GM23338 (cell line): ENCODE data around the gene SPAG16. TPM values are rescaled to one million over a fixed set of nuclear protein-coding genes. Genes with fewer than 3 reads are reported as not detected.
A peak's percentile ranks its signal among the peaks of the same experiment; 100 is the strongest.

Experiments
- ATAC-seq: fragments of 200-7000 bp; cut with Tn5 transposase; 3 replicates; pipeline ENCODE4 v1.9.1; 2020
- DNase-seq: peaks from one replicate; pipeline ENCODE4 v3.0.0-alpha.2; 2015; ENCODE audit warnings: low spot score
- H2AFZ ChIP-seq: fragments of 200-600 bp; sonication (generic); 2 replicates; pipeline ENCODE4 v1.8.0; 2016; ENCODE audit warnings: antibody characterized with exemption, mild to moderate bottlenecking, moderate library complexity
- H3F3A ChIP-seq: fragments of 200-600 bp; sonication (generic); replicated peaks from 2 replicates; pipeline ENCODE4 v1.8.0; 2017; ENCODE audit warnings: antibody characterized with exemption, mixed run types, low read depth
- H3K27ac ChIP-seq: fragments of 200-600 bp; sonication (generic); 2 replicates; pipeline ENCODE4 v1.6.1; 2016; ENCODE audit warnings: low read depth
- H3K27me3 ChIP-seq: fragments of 200-600 bp; sonication (generic); 2 replicates; pipeline ENCODE4 v1.8.0; 2016; ENCODE audit warnings: mild to moderate bottlenecking, mixed run types, moderate library complexity; ENCODE audit not compliant: insufficient read depth
- H3K36me3 ChIP-seq: fragments of 200-600 bp; sonication (generic); 2 replicates; pipeline ENCODE4 v1.8.0; 2016; ENCODE audit warnings: mild to moderate bottlenecking; ENCODE audit not compliant: insufficient read depth
- H3K4me1 ChIP-seq: fragments of 200-600 bp; sonication (generic); 2 replicates; pipeline ENCODE4 v1.8.0; 2016; ENCODE audit warnings: mild to moderate bottlenecking, moderate library complexity; ENCODE audit not compliant: insufficient read depth
- H3K4me2 ChIP-seq: fragments of 200-600 bp; sonication (generic); 2 replicates; pipeline ENCODE4 v1.7.1; 2017; ENCODE audit warnings: mixed run types
- H3K4me3 ChIP-seq: fragments of 200-600 bp; sonication (generic); 2 replicates; pipeline ENCODE4 v1.6.1; 2016; ENCODE audit warnings: mixed run types
- H3K79me2 ChIP-seq: fragments of 200-600 bp; sonication (generic); replicated peaks from 2 replicates; pipeline ENCODE4 v1.8.0; 2017; ENCODE audit warnings: mild to moderate bottlenecking; ENCODE audit not compliant: insufficient read depth
- H3K9me2 ChIP-seq: fragments of 200-600 bp; sonication (generic); 2 replicates; pipeline ENCODE4 v1.8.0; 2017; ENCODE audit not compliant: insufficient read depth
- H4K20me1 ChIP-seq: fragments of 200-600 bp; sonication (generic); replicated peaks from 2 replicates; pipeline ENCODE4 v1.8.0; 2017; ENCODE audit warnings: mild to moderate bottlenecking; ENCODE audit not compliant: insufficient read depth
- H3K27ac Mint-ChIP-seq: 2 replicates; pipeline ENCODE4 v1.8.0; 2020; ENCODE audit warnings: inconsistent platforms, mild to moderate bottlenecking, moderate library complexity, mixed read lengths
- H3K27me3 Mint-ChIP-seq: 3 replicates; pipeline ENCODE4 v1.8.0; 2022; ENCODE audit warnings: low read depth, mild to moderate bottlenecking, moderate library complexity, mixed read lengths, inconsistent platforms; ENCODE audit not compliant: insufficient read depth, poor library complexity
- H3K36me3 Mint-ChIP-seq: 3 replicates; pipeline ENCODE4 v1.8.0; 2021; ENCODE audit warnings: low read depth, mild to moderate bottlenecking, inconsistent platforms, moderate library complexity, mixed read lengths
- H3K4me1 Mint-ChIP-seq: 3 replicates; pipeline ENCODE4 v1.8.0; 2020; ENCODE audit warnings: mild to moderate bottlenecking, inconsistent platforms, mixed read lengths
- H3K4me3 Mint-ChIP-seq: 3 replicates; pipeline ENCODE4 v1.8.0; 2021; ENCODE audit warnings: moderate library complexity, mild to moderate bottlenecking, inconsistent platforms, mixed read lengths
- H3K9me3 Mint-ChIP-seq: 3 replicates; pipeline ENCODE4 v1.8.0; 2020; ENCODE audit warnings: moderate library complexity, mild to moderate bottlenecking, inconsistent platforms, mixed read lengths
- CREB1 ChIP-seq: fragments of 250-450 bp; sonication (Bioruptor Pico); IDR thresholded peaks from 2 replicates; pipeline ENCODE4 v1.5.0; 2020; ENCODE audit warnings: low read depth, mild to moderate bottlenecking, moderate library complexity
- CTCF ChIP-seq, 2 experiments: fragments of 200-600 bp in 1 of 2; sonication (generic) in 1 of 2; conservative IDR thresholded peaks; 2 replicates each; pipeline versions ENCODE4 v1.5.1 to v1.6.1; 2016 to 2017; ENCODE audit warnings: antibody characterized with exemption in 2 of 2, low read depth in 2 of 2, mild to moderate bottlenecking in 2 of 2, moderate library complexity in 1 of 2
- ETS1 ChIP-seq: IDR thresholded peaks from 2 replicates; pipeline ENCODE4 v1.6.1; 2016; ENCODE audit warnings: antibody characterized with exemption
- EZH2 ChIP-seq: fragments of 200-600 bp; sonication (generic); IDR thresholded peaks from one replicate; pipeline ENCODE4 v1.8.0; 2017; ENCODE audit warnings: antibody characterized with exemption, mild to moderate bottlenecking, low read depth; ENCODE audit not compliant: unreplicated experiment
- EZH2phosphoT487 ChIP-seq: fragments of 200-600 bp; sonication (generic); IDR thresholded peaks from one replicate; pipeline ENCODE4 v1.8.1; 2018; ENCODE audit warnings: antibody characterized with exemption; ENCODE audit not compliant: unreplicated experiment
- JUNB ChIP-seq: IDR thresholded peaks from one replicate; pipeline ENCODE4 v1.6.1; 2016; ENCODE audit warnings: antibody characterized with exemption; ENCODE audit not compliant: unreplicated experiment
- NANOG ChIP-seq: IDR thresholded peaks from 2 replicates; pipeline ENCODE4 v1.6.1; 2016; ENCODE audit warnings: antibody characterized with exemption, borderline replicate concordance
- POLR2AphosphoS5 ChIP-seq: IDR thresholded peaks from 2 replicates; pipeline ENCODE4 v1.6.1; 2016; ENCODE audit warnings: antibody characterized with exemption, low read depth
- REST ChIP-seq: IDR thresholded peaks from one replicate; pipeline ENCODE4 v1.6.1; 2018; ENCODE audit warnings: antibody characterized with exemption; ENCODE audit not compliant: unreplicated experiment
- STAT1 ChIP-seq: IDR thresholded peaks from one replicate; pipeline ENCODE4 v1.6.1; 2016; ENCODE audit warnings: antibody characterized with exemption; ENCODE audit not compliant: unreplicated experiment
- ZNF114 ChIP-seq: fragments of 250-450 bp; sonication (Bioruptor Pico); IDR thresholded peaks from 2 replicates; pipeline ENCODE4 v1.5.0; 2020; ENCODE audit warnings: mild to moderate bottlenecking, moderate library complexity
- ZNF331 ChIP-seq: fragments of 250-450 bp; sonication (Bioruptor Pico); IDR thresholded peaks from 2 replicates; pipeline ENCODE4 v1.5.0; 2020; ENCODE audit warnings: low read depth, mild to moderate bottlenecking, moderate library complexity
- ZNF462 ChIP-seq: fragments of 250-450 bp; sonication (Bioruptor Pico); IDR thresholded peaks from 2 replicates; pipeline ENCODE4 v1.5.0; 2020; ENCODE audit warnings: mild to moderate bottlenecking, moderate library complexity
- polyA plus RNA-seq: library from polyadenylated mRNA; unstranded; fragments of >200 nt; fragmentation: Nextera tagmentation; extraction: Ambion mirVana; gene quantifications from 2 replicates; pipeline ENCODE4 v1.2.1, GENCODE V29; 2016
- total RNA-seq: library from RNA; depleted of rRNA; stranded (reverse); fragments of >200 nt; shearing (Covaris generic); gene quantifications from 2 replicates; pipeline ENCODE4 v1.2.3, GENCODE V29; 2014

Gene SPAG16
- total and polyA plus RNA-seq, 2 experiments from 2014 or later: 19.7 to 47.8 TPM

GRCh38 chr2:213316001-213316735 lies 31.9 kb downstream of the SPAG16 start:
- H3K27ac Mint-ChIP-seq: peak overlapping the region; percentile 18
- no peak overlapping the region for H3K4me3 Mint-ChIP-seq
- Histone ChIP-seq H3F3A (no peaks in the 10 kb centered on the region), H3K4me1 (no peaks in the 10 kb centered on the region), H2AFZ (no peak overlapping the region), H3K4me3 (no peak overlapping the region), H3K79me2 (no peaks in the 10 kb centered on the region), H3K36me3 (no peaks in the 10 kb centered on the region), H3K4me2 (no peak overlapping the region), H3K27me3 (no peaks in the 10 kb centered on the region), H4K20me1 (no peaks in the 10 kb centered on the region), H3K27ac (no peak overlapping the region), H3K9me2 (no peaks in the 10 kb centered on the region)
- H3K36me3 Mint-ChIP-seq: peaks cover 12% of the 10 kb centered on the region; the same call in 2 of the 3 replicates
- H3K9me3 Mint-ChIP-seq: no peaks in the 10 kb centered on the region
- H3K4me1 Mint-ChIP-seq: no peaks in the 10 kb centered on the region; the same call in 2 of the 3 replicates
- H3K27me3 Mint-ChIP-seq: no peaks in the 10 kb centered on the region
- no peak for ATAC-seq
- DNase-seq: no peak
- TF ChIP-seq ZNF331 (CRISPR knock-in tag) (no peak), STAT1 (no peak), NANOG (no peak), CTCF (conservative IDR thresholded peaks at IDR 0.05; ENCODE audit: low read depth in 2 of 2) (no peak), ZNF462 (CRISPR knock-in tag) (no peak), REST (no peak), CREB1 (CRISPR knock-in tag) (no peak), EZH2phosphoT487 (no peak), JUNB (no peak), ETS1 (no peak), EZH2 (no peak), POLR2AphosphoS5 (no peak), ZNF114 (CRISPR knock-in tag) (no peak)
